ENCODE results near the gene BICD2.
A peak's percentile ranks its signal among the peaks of the same experiment; 100 is the strongest.
"Not testable (repeated sequence)": the region's sequence is repeated elsewhere in the genome, so short reads cannot be mapped to it uniquely, and the experiment has no call there.

Gene BICD2

DNA sequence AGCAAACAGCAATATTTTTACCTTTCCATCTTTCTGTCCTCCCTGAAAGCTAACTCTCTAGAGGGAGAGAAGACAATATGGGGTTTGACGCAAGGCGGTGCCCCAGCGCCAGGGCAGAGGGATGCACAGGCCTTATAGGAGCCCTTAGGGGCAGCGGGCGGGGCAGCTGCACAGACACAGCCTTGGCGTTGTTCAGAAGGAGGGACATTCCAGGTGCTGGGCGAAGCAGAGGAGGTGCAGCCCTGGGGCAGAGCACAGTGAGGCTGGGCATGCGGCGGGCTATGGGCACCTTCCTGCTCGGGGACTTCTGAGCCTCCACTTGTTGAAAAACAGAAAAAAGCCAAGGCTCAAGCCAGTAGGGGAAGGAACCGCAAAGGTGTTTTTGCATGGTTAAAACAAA, 33.7 kb upstream of the BICD2 start:
- TF ChIP-seq, protein P1, sequence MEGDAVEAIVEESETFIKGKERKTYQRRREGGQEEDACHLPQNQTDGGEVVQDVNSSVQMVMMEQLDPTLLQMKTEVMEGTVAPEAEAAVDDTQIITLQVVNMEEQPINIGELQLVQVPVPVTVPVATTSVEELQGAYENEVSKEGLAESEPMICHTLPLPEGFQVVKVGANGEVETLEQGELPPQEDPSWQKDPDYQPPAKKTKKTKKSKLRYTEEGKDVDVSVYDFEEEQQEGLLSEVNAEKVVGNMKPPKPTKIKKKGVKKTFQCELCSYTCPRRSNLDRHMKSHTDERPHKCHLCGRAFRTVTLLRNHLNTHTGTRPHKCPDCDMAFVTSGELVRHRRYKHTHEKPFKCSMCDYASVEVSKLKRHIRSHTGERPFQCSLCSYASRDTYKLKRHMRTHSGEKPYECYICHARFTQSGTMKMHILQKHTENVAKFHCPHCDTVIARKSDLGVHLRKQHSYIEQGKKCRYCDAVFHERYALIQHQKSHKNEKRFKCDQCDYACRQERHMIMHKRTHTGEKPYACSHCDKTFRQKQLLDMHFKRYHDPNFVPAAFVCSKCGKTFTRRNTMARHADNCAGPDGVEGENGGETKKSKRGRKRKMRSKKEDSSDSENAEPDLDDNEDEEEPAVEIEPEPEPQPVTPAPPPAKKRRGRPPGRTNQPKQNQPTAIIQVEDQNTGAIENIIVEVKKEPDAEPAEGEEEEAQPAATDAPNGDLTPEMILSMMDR (conservative IDR thresholded peaks at IDR 0.05; ENCODE audit: low read depth, low read length), result no peak
- DNase-seq (ENCODE audit: low read depth), result no peak
- no peak overlapping the region for H3K4me3 ChIP-seq (ENCODE audit: low read depth, low read length)

- not testable (repeated sequence) for DNase-seq (ENCODE audit: low read depth); H3K4me3 ChIP-seq (ENCODE audit: low read depth, low read length)
Observed at GRCh38 chr9:92796337-92796804, 31.7 kb upstream of the BICD2 start.

DNA sequence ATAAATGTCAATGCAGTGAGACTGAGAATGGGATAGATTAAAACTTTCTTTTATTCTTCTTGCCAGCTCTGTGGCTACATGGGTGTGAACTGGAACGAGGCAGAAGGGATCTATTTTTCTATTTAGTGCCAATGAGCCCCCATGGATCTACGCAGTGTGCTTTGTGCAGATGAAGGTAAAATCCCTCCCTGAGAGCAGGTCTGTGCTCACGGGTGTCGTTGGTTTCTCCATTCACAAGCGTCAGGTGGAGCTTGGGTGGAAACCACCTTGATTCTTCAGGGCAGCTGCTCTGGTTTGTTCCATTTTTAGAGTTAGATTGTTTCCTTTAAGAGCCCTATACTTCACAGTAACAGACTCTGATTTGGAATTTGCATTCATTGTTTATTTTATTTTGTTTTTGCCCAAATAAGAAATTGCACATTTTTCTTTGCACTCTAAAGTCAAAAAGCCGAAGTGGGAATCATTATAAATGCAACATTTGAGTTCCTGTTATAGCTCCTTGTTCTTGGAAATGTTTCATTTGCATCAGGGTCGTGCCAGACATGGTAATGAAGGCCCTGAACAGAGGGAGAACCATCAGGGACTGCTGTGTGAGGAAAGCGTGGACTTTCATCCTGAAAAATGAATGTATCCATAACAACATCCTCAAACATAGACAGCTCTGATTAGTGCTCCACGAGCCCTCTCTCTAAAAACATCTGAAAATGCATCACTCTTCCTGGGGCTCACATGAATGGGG, 31.1 kb upstream of the BICD2 start:
- TF ChIP-seq, protein P1 (conservative IDR thresholded peaks at IDR 0.05; ENCODE audit: low read depth, low read length), result no peak
- DNase-seq (ENCODE audit: low read depth), result no peak
- H3K4me3 ChIP-seq (ENCODE audit: low read depth, low read length), result no peak overlapping the region

GRCh38 chr9:92795000-92795399, 30.4 kb upstream of the BICD2 start:
- H3K4me3 ChIP-seq (ENCODE audit: low read depth, low read length), result no peak overlapping the region
- TF ChIP-seq, protein P1 (conservative IDR thresholded peaks at IDR 0.05; ENCODE audit: low read depth, low read length), result no peak
- no peak for DNase-seq (ENCODE audit: low read depth)

GRCh38 chr9:92794426-92794825, 29.8 kb upstream of the BICD2 start:
- no peak for DNase-seq (ENCODE audit: low read depth)
- H3K4me3 ChIP-seq (ENCODE audit: low read depth, low read length), result no peak overlapping the region
- TF ChIP-seq, protein P1 (conservative IDR thresholded peaks at IDR 0.05; ENCODE audit: low read depth, low read length), result no peak

DNA sequence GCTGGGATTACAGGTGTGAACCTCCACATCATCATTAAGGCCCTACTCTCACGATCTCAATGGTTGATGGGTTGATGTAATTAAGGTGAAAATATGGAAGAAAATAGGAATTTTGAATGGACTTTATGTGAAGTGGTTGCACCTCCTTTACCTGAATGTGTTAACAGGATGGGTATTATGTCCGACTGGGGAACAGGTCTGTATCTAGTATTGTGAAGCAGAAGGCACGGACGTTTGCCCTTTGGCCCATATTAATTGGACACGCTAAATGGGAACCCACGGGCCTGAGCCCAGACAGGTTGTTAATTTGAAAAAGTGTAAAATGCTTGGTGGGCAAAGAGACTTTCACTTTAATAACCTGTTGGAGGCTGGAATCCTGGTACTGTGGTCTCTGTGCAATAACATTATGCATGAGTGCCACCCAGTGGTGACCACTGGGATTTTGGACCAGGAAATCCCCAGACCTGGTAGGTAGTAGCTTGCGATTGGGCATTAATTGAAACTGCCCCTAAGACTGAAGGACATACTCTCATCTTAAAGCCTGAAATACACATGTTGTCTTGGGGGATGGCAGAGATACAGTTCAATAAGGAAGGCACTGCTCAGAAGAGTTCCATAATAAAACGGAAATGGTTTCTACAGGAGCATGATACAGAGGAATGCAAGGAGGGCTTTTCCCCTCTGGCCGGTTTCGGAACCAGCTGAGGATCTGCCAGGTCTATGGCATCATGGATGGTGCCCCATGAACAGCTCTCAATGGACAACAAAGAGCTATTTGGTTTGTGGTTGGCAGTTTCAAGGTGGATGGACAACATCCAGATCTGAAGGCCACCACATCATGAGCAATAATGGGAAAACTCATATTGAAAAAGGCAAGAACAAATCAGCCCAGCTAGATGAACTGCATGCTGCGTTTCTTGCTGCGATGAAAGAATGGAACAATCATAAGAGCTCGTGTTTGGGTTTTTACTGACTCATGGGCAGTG, 26.2 kb upstream of the BICD2 start:
- DNase-seq (ENCODE audit: low read depth), result peak; percentile 89
- TF ChIP-seq, protein P1 (conservative IDR thresholded peaks at IDR 0.05; ENCODE audit: low read depth, low read length), result peak; percentile 90
- H3K4me3 ChIP-seq (ENCODE audit: low read depth, low read length), result no peak overlapping the region

DNA sequence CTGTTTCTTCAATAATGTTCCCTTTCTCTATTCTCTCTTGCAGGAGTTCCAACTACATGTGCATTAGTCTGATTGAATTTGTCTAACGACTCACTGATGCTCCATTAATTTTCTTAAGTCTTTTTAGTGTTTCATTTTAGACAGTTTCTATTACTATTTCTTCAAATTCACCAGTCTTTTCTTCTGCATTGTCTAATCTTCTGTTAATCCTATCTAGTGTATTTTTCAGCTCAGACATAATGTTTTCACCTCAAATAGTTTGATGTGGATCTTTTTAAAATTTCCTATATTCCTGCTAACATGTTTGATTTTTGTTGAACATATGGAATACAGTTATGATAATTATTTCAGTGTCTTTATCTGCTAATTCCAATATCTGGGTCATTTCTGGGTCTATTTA, 21.7 kb upstream of the BICD2 start:
- DNase-seq (ENCODE audit: low read depth), result no peak
- H3K4me3 ChIP-seq (ENCODE audit: low read depth, low read length), result no peak overlapping the region
- TF ChIP-seq, protein P1 (conservative IDR thresholded peaks at IDR 0.05; ENCODE audit: low read depth, low read length), result no peak

Data from choroid plexus epithelial cell (primary cell).